Measurements from ENCODE around the gene MS4A18. TPM values are rescaled to one million over a fixed set of nuclear protein-coding genes. Genes with fewer than 3 reads are reported as not detected.
"Not testable (repeated sequence)": the region's sequence is repeated elsewhere in the genome, so short reads cannot be mapped to it uniquely, and the experiment has no call there.

The MS4A18 gene
- total RNA-seq, 1 experiment from 2014 or later = not detected

GRCh38 chr11:60710482-60710881 is 14.0 kb upstream of the MS4A18 start (continued):
- TF ChIP-seq, protein P1, sequence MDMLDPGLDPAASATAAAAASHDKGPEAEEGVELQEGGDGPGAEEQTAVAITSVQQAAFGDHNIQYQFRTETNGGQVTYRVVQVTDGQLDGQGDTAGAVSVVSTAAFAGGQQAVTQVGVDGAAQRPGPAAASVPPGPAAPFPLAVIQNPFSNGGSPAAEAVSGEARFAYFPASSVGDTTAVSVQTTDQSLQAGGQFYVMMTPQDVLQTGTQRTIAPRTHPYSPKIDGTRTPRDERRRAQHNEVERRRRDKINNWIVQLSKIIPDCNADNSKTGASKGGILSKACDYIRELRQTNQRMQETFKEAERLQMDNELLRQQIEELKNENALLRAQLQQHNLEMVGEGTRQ (CRISPR knock-in tag; IDR thresholded peaks at IDR 0.05) = no peak
- TF ChIP-seq, protein P2, sequence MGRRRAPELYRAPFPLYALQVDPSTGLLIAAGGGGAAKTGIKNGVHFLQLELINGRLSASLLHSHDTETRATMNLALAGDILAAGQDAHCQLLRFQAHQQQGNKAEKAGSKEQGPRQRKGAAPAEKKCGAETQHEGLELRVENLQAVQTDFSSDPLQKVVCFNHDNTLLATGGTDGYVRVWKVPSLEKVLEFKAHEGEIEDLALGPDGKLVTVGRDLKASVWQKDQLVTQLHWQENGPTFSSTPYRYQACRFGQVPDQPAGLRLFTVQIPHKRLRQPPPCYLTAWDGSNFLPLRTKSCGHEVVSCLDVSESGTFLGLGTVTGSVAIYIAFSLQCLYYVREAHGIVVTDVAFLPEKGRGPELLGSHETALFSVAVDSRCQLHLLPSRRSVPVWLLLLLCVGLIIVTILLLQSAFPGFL (CRISPR knock-in tag; IDR thresholded peaks at IDR 0.05; ENCODE audit: borderline replicate concordance) = no peak
- TF ChIP-seq ATF3 (CRISPR knock-in tag; conservative IDR thresholded peaks at IDR 0.05) (no peak), ZNF317 (CRISPR knock-in tag; IDR thresholded peaks at IDR 0.05; ENCODE audit: borderline replicate concordance, low read depth) (no peak)

DNA sequence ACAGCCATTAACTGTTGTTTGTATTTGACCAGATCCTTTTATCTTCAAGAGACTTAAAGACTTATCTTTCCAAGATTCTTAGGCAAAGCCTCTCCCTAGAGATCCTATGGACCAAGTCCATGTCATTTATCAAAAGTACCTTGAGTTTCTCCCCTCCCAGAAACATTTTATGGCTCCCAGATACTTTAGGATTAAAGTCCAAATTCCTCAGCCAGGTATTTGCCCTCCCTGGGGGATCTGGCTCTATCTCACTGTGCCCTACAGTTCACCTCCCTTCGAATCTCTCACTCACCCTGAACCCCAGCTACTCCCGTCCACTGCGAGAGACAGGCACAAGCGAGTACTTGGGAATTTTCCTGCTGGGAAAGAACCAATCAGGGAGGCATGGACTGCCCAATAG is 13.2 kb upstream of the MS4A18 start:
- no peak for TF ChIP-seq FOXJ3 (CRISPR knock-in tag; IDR thresholded peaks at IDR 0.05; ENCODE audit: borderline replicate concordance)
- TF ChIP-seq E2F4 (CRISPR knock-in tag; IDR thresholded peaks at IDR 0.05; ENCODE audit: borderline replicate concordance, low read depth) = no peak
- TF ChIP-seq ATF1 (CRISPR knock-in tag; IDR thresholded peaks at IDR 0.05) = no peak
- no peak for TF ChIP-seq NFE2L1 (CRISPR knock-in tag; IDR thresholded peaks at IDR 0.05)
- TF ChIP-seq, protein P3, sequence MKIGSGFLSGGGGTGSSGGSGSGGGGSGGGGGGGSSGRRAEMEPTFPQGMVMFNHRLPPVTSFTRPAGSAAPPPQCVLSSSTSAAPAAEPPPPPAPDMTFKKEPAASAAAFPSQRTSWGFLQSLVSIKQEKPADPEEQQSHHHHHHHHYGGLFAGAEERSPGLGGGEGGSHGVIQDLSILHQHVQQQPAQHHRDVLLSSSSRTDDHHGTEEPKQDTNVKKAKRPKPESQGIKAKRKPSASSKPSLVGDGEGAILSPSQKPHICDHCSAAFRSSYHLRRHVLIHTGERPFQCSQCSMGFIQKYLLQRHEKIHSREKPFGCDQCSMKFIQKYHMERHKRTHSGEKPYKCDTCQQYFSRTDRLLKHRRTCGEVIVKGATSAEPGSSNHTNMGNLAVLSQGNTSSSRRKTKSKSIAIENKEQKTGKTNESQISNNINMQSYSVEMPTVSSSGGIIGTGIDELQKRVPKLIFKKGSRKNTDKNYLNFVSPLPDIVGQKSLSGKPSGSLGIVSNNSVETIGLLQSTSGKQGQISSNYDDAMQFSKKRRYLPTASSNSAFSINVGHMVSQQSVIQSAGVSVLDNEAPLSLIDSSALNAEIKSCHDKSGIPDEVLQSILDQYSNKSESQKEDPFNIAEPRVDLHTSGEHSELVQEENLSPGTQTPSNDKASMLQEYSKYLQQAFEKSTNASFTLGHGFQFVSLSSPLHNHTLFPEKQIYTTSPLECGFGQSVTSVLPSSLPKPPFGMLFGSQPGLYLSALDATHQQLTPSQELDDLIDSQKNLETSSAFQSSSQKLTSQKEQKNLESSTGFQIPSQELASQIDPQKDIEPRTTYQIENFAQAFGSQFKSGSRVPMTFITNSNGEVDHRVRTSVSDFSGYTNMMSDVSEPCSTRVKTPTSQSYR (CRISPR knock-in tag; IDR thresholded peaks at IDR 0.05) = no peak
- TF ChIP-seq OVOL2 (CRISPR knock-in tag; IDR thresholded peaks at IDR 0.05; ENCODE audit: borderline replicate concordance) = no peak
- TF ChIP-seq, protein P4, sequence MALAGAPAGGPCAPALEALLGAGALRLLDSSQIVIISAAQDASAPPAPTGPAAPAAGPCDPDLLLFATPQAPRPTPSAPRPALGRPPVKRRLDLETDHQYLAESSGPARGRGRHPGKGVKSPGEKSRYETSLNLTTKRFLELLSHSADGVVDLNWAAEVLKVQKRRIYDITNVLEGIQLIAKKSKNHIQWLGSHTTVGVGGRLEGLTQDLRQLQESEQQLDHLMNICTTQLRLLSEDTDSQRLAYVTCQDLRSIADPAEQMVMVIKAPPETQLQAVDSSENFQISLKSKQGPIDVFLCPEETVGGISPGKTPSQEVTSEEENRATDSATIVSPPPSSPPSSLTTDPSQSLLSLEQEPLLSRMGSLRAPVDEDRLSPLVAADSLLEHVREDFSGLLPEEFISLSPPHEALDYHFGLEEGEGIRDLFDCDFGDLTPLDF (CRISPR knock-in tag; IDR thresholded peaks at IDR 0.05) = no peak
- TF ChIP-seq ESRRA (CRISPR knock-in tag; IDR thresholded peaks at IDR 0.05; ENCODE audit: borderline replicate concordance) = no peak
- TF ChIP-seq ZNF423 (CRISPR knock-in tag; IDR thresholded peaks at IDR 0.05) = no peak
- no peak for TF ChIP-seq CREB1 (CRISPR knock-in tag; IDR thresholded peaks at IDR 0.05)
- TF ChIP-seq ZNF232 (CRISPR knock-in tag; IDR thresholded peaks at IDR 0.05) = no peak
- TF ChIP-seq, protein P2 (CRISPR knock-in tag; IDR thresholded peaks at IDR 0.05; ENCODE audit: borderline replicate concordance) = no peak
- TF ChIP-seq JUN (CRISPR knock-in tag; IDR thresholded peaks at IDR 0.05) = no peak
- CTCF ChIA-PET = interaction anchor here (1.3 to 2.6 kb wide), 2 partner anchors 45 to 52 kb away, joined by 6 to 14 read pairs; partner anchors contain the start of gene MS4A15

GRCh38 chr11:60713423-60713822 is 11.1 kb upstream of the MS4A18 start:
- CTCF ChIA-PET = interaction anchor here (1.8 kb wide), 1 partner anchor 49 kb away, joined by 5 read pairs; no protein-coding TSS in a partner anchor
- H3K36me3 Mint-ChIP-seq; ATAC-seq; DNase-seq (ENCODE audit: low spot score); H3K4me1 Mint-ChIP-seq; POLR2A ChIA-PET; H3K4me3 Mint-ChIP-seq; H3K27ac Mint-ChIP-seq; H3K27me3 Mint-ChIP-seq (ENCODE audit: low read depth): not testable (repeated sequence)
- peaks cover 13% of the 10 kb centered on the region for H3K9me3 Mint-ChIP-seq

More for the DNA sequence above, 13.2 kb upstream of the MS4A18 start:
- POLR2A ChIA-PET = no interaction called here
- ATAC-seq (no peak), DNase-seq (ENCODE audit: low spot score) (no peak)
- Mint-ChIP-seq H3K27ac (no peak overlapping the region), H3K4me1 (0 out of 2 replicates have a peak, but pooled peaks cover 3% of the 10 kb centered on the region), H3K36me3 (no peaks in the 10 kb centered on the region), H3K27me3 (ENCODE audit: low read depth) (no peaks in the 10 kb centered on the region; the same call in 1 of the 2 replicates), H3K9me3 (no peaks in the 10 kb centered on the region), H3K4me3 (no peak overlapping the region)
